Right renal pelvis (tissue), 4 donors: ENCODE data around the gene DCAKD. TPM values are rescaled to one million over a fixed set of nuclear protein-coding genes. Genes with fewer than 3 reads are reported as not detected.

Experiments used
- DNase-seq, 4 donors: peaks; one replicate each; pipeline ENCODE4 v3.0.0-alpha.2; 2013; ENCODE audit warnings: low read depth in 4 of 4, low spot score in 3 of 4, missing footprints in 1 of 4
- polyA plus RNA-seq, 4 donors: library from polyadenylated mRNA; unstranded; fragments of 120-200 nt; gene quantifications; one replicate each; pipeline ENCODE4 v1.2.1, GENCODE V29; 2013; ENCODE audit not compliant: insufficient read length in 4 of 4

The DCAKD gene
- polyA plus RNA-seq, 4 donors, result 49.7 to 59.9 (median 52.8) TPM

GRCh38 chr17:45006927-45007461 is 44.4 kb downstream of the DCAKD start:
- DNase-seq, result no peak

DNA sequence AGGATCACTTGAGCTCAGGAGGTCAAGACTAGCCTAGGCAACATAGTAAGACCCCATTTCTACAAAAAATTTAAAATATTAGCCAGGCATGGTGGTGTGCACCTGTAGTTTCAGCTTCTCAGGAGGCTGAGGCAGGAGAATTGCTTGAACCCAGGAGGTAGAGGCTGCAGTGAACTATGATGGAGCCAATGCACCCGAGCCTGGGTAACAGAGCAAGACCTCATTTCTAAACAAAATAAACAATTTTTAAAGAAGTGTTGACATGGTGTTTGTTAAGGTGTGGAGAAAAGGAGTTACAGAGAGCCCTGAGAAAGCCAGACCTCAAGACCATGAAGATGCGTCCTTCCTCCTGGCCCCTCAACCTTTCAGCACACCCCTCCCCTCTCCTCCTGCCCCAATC is 45.7 kb downstream of the DCAKD start:
- no peak for DNase-seq

DNA sequence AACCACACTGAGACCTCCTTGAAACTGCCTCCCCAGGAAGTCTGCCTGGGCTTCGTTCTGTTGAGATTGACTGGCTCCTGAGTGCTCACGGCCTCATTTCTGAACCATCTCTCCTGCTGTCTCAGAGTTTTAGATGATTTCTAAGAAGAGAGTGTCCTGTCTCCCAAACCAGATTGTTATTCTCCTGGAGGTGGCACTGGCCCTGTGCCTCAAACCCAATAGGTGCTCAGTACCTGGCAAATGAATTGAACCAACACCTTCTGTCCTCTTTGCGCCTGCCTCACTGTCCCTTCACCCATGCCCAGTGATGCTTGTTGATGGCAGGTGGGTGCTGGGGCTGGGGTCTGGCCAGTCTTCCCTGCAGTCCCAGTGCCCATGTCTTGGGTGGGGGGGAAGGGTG is 47.0 kb downstream of the DCAKD start:
- DNase-seq, result no peak

- DNase-seq, result no peak
Measured at GRCh38 chr17:45003877-45004276, 47.6 kb downstream of the DCAKD start.

- DNase-seq, result no peak
Measured at GRCh38 chr17:45001310-45001709, 50.1 kb downstream of the DCAKD start.

GRCh38 chr17:44999433-44999832 is 52.0 kb downstream of the DCAKD start:
- no peak for DNase-seq

- no peak for DNase-seq
Measured at GRCh38 chr17:44998646-44999045, 52.8 kb downstream of the DCAKD start.

DNA sequence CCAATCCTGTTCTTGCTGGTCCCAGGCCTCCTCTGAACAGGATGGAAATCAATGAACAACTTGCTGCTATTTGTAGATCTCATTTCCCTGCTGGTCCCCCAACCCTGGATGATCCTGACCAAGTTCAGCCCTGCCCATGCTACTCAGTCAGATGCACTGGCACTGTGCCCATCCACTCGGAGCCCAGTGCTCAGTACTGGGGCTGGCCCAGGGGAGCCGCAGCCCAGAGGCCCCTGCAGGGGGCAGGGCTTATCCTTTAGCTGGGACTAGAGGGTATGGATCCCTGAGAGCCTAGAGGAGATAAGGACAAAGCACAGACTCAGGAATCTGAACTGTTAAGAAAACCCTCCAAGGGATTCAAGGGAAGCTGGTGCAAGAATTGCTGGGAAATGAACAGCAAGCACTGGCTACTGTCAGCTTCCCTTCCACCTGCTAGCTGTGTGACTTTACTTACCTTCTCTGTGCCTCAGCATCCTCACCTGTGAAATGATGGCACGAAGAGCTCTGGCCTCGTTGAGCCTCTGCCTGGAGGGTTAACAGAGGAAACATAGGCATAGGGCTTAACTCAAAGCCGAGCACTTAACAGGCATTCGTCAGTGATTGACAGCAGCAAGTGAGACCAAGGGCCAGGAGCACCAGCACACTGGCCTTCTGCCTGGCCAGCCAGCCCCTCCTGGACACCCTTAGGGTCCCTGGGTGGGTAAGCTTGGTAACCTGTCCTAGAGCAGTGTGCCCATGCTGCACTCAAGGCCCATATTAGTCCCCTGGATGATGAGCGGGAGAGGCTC is 53.5 kb downstream of the DCAKD start:
- DNase-seq, result no peak

DNA sequence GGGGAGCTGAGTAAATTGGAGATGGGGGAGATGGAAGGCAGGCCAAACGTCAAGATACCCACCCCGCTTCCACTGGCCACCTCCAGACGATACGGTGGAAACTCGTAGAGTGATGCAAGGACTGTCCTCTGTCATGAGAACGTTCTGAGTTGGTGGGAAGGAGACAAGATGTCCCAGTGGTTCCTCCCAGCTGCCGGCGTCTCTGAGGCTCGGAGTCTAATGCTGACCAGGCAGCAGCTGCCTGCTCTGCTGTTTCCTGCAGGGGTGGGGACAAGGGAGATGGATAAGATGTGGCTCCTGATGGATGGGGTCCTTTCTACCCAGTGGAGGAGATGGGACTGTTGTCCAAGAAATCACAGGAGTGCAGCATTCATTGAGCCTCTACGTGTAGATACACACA is 55.1 kb downstream of the DCAKD start:
- no peak for DNase-seq

DNA sequence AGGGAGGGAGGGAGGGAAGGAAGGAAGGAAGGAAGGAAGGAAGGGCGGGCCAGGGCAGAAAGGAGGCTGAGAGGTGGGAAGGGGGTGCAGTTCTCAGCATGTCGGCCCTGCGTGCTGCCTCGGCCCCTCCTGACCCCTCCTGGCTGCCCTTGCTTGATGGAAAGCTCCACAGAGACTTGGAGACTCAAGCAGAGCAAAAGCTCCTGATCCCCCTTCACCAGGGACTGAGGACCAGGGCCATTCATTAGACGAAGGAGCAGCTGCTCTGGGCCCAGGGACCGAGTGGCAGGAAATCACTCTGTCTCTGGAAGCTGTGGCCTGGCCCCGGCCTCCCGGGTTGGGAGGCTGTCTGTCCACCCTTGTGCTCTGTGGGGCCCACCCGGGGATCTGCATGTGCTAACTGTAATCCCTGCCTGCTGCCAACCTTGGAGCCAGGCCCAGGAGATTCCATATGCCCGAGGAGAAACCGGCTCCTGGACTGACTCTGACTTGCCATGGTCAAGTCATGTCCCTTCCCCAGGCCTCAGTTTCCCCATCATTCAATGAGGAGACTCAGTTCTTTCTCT is 55.9 kb downstream of the DCAKD start:
- no peak for DNase-seq

DNA sequence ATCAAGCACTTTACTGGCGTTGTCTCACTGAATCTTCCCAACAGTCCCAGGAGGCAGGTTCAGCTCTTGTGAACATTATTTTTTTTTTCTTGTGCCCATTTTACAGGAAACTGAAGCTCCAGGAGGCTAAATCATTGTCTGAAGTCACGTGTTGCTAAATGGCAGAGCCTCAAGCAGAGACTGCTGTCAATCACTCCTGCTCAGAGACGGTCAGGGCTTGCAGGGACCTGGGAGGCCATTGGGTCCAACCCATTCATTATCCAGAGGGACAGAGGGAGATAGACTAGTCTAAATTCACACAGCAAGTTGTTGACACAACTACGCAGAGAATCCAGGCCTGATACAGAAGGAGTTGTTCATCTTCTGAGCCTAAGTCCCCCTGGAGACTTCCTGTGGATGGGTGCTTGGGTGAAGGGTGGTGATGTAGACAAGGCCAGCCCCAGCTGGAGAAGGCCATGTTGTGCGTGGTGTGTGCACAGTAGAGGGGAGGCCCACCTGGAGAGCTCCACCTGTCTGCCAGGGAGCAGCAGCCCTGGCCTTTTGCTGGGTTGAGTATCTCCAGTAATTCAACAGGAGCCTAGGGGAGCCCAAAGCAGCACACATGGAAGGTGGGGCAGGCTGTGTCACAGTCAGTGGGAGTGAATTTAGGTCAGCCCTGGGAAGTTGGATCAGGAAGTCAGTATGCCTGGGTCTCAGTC is 59.0 kb downstream of the DCAKD start:
- DNase-seq, result no peak

DNA sequence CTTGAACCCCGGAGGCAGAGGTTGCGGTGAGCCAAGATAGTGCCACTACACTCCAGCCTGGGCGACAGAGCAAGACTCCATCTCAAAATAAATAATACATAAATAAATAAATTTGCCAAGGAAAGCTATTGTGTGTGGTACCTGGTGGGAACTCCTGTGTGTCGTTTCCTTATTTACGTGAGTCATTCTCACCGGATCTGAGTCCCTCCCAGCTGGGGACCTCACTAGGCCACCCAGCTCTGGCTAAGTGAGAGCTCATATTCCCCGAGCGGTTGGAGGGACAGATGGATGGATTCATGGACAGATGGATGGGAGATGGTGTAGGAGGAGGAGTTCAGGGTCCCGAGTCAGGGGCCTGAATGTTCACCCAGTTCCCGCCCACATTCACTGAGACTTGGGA is 60.4 kb downstream of the DCAKD start:
- no peak for DNase-seq

GRCh38 chr17:44989552-44990138 is 61.8 kb downstream of the DCAKD start:
- no peak for DNase-seq

GRCh38 chr17:44988044-44988942 is 63.1 kb downstream of the DCAKD start:
- DNase-seq, result no peak

DNA sequence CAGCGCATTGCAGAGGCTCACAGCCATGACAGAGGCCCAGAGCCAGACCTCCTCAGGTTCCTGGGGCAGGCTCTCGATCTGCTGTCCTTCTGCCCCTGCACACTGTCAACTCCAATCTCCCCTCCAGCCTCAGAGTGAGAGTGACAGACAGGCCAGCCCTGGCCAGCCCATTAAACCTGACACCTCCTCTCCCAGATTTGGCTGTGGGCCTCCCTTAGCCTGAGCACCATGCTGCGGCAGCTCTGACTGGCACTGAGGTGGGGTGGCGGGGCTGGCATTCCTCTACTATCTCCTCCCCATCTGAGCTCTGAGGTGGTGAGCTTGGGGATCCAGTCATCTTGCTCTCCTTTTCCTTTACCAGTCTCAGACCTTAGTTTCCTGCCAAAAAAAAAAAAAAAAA is 67.9 kb downstream of the DCAKD start:
- DNase-seq, result no peak

- DNase-seq, result no peak
Measured at GRCh38 chr17:44982113-44982702, 69.2 kb downstream of the DCAKD start.

GRCh38 chr17:44981221-44981968 is 70.0 kb downstream of the DCAKD start:
- DNase-seq, result no peak

DNA sequence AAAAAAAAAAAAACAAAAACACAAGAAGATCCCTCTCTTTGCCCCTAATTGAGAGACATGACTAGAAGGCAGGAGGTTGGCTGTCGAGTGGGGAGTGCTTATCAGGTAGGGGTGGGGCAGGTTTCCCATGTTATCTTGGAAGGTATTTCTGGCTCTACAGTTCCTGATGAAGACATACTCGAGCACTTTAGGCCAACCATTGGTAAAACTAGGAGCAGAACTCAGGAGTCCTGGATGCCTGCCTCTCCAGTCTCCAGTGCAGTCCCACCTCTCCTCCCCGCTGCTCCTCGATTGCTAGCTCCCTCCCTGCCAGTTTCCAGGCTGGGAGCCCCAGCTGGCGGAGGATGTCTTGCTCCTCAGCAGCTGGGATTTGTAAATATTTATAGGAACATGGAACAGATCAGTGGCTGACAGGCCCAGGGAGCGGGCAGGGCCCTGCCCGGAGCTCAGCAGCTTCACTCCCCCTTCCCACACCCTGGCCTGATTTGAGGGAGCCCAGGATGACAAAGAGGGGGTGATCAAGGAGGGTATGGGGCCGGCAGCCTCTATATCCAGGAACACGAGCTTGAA is 71.9 kb downstream of the DCAKD start:
- DNase-seq, result no peak

DNA sequence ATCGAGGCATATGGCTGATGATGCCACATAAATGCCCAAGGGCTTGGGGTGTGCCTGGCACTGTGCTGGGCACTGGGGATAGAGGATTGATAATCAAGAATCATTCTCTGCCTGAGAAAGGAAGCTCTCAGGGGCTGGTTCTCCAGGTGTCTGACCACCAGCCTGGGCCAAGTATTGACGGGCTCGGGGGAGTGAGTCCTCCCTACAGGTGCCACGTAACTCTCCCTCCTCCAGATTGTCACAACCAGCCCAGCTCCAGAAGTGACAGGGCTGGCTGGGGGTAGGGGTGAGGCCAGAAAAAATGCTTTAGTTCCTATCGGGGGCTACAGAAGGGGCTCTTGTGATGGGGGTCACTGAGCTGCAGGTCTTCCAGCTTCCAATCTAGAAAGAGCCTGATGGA is 72.6 kb downstream of the DCAKD start:
- DNase-seq, result no peak
